ENCODE data around the gene C1orf216.
"Not testable (repeated sequence)": the region's sequence is repeated elsewhere in the genome, so short reads cannot be mapped to it uniquely, and the experiment has no call there.

C1orf216 gene

GRCh38 chr1:35691571-35692220 is 27.0 kb downstream of the C1orf216 start:
- Histone ChIP-seq H2AFZ (ENCODE audit: low read length) (no peak overlapping the region), H4K20me1 (ENCODE audit: insufficient read depth, low read length) (no peaks in the 10 kb centered on the region), H3K79me2 (ENCODE audit: low read length) (no peaks in the 10 kb centered on the region), H3K27me3 (replicated peaks; ENCODE audit: insufficient read depth, low read length) (no peaks in the 10 kb centered on the region), H3F3A (ENCODE audit: insufficient read depth, low read length) (no peaks in the 10 kb centered on the region), H3K4me3 (ENCODE audit: low read length) (no peak overlapping the region), H3K36me3 (replicated peaks; ENCODE audit: insufficient read depth, low read length) (no peaks in the 10 kb centered on the region), H3K4me2 (ENCODE audit: low read depth, low read length) (no peak overlapping the region), H3K4me1 (ENCODE audit: low read length) (no peaks in the 10 kb centered on the region), H3K9me3 (replicated peaks; ENCODE audit: insufficient read depth, low read length) (no peaks in the 10 kb centered on the region), H3K9ac (ENCODE audit: low read length) (no peak overlapping the region), H3K27ac (ENCODE audit: low read length) (no peak overlapping the region), H3K9me2 (replicated peaks; ENCODE audit: insufficient read depth, low read length) (no peaks in the 10 kb centered on the region)
- no peak for DNase-seq
- TF ChIP-seq EZH2 (optimal IDR thresholded peaks at IDR 0.05; ENCODE audit: low read depth, low read length) (no peak), EZH2phosphoT487 (IDR thresholded peaks at IDR 0.05; ENCODE audit: low read length) (no peak)
- TF ChIP-seq, protein P1, sequence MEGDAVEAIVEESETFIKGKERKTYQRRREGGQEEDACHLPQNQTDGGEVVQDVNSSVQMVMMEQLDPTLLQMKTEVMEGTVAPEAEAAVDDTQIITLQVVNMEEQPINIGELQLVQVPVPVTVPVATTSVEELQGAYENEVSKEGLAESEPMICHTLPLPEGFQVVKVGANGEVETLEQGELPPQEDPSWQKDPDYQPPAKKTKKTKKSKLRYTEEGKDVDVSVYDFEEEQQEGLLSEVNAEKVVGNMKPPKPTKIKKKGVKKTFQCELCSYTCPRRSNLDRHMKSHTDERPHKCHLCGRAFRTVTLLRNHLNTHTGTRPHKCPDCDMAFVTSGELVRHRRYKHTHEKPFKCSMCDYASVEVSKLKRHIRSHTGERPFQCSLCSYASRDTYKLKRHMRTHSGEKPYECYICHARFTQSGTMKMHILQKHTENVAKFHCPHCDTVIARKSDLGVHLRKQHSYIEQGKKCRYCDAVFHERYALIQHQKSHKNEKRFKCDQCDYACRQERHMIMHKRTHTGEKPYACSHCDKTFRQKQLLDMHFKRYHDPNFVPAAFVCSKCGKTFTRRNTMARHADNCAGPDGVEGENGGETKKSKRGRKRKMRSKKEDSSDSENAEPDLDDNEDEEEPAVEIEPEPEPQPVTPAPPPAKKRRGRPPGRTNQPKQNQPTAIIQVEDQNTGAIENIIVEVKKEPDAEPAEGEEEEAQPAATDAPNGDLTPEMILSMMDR (IDR thresholded peaks at IDR 0.05; ENCODE audit: low read length) = no peak

DNA sequence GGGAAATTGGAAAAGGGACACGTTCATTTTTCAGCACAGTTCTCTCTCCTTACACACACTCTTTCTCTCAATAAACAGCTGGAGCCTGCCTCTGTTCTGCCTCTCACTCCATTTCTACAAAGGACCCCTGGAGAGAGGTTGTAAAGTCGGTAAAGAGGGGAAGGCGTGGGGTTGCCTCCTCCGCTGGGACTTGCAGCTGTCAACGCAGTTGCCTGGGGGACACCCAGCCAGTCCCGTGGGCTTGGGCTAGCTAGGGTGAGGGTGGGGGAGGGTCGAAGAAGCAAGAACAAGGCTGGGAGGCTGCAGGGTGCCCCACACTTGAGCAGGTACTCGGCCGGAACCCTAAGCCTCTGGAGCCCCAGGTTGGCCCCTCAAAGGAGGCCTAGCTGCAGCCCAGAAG is 27.6 kb downstream of the C1orf216 start:
- no peak overlapping the region for H2AFZ ChIP-seq (ENCODE audit: low read length)
- no peak overlapping the region for H3K4me3 ChIP-seq (ENCODE audit: low read length)
- DNase-seq = no peak
- H3K27ac ChIP-seq (ENCODE audit: low read length) = no peak overlapping the region
- no peak overlapping the region for H3K4me2 ChIP-seq (ENCODE audit: low read depth, low read length)
- H3K79me2 ChIP-seq (ENCODE audit: low read length) = no peaks in the 10 kb centered on the region
- H3K9me2 ChIP-seq (replicated peaks; ENCODE audit: insufficient read depth, low read length) = no peaks in the 10 kb centered on the region
- no peak overlapping the region for H3K9ac ChIP-seq (ENCODE audit: low read length)
- no peaks in the 10 kb centered on the region for H3K36me3 ChIP-seq (replicated peaks; ENCODE audit: insufficient read depth, low read length)
- TF ChIP-seq, protein P1 (IDR thresholded peaks at IDR 0.05; ENCODE audit: low read length) = no peak
- no peak for TF ChIP-seq EZH2phosphoT487 (IDR thresholded peaks at IDR 0.05; ENCODE audit: low read length)
- TF ChIP-seq EZH2 (optimal IDR thresholded peaks at IDR 0.05; ENCODE audit: low read depth, low read length) = no peak
- H3K9me3 ChIP-seq (replicated peaks; ENCODE audit: insufficient read depth, low read length) = no peaks in the 10 kb centered on the region
- no peaks in the 10 kb centered on the region for H4K20me1 ChIP-seq (ENCODE audit: insufficient read depth, low read length)
- no peaks in the 10 kb centered on the region for H3K27me3 ChIP-seq (replicated peaks; ENCODE audit: insufficient read depth, low read length)
- no peaks in the 10 kb centered on the region for H3K4me1 ChIP-seq (ENCODE audit: low read length)
- no peaks in the 10 kb centered on the region for H3F3A ChIP-seq (ENCODE audit: insufficient read depth, low read length)

GRCh38 chr1:35690103-35690502 is 28.6 kb downstream of the C1orf216 start:
- H3K79me2 ChIP-seq (ENCODE audit: low read length); H3K4me3 ChIP-seq (ENCODE audit: low read length); H3K27ac ChIP-seq (ENCODE audit: low read length); H3K9ac ChIP-seq (ENCODE audit: low read length); H3F3A ChIP-seq (ENCODE audit: insufficient read depth, low read length); H4K20me1 ChIP-seq (ENCODE audit: insufficient read depth, low read length); H3K36me3 ChIP-seq (replicated peaks; ENCODE audit: insufficient read depth, low read length); DNase-seq; H3K9me2 ChIP-seq (replicated peaks; ENCODE audit: insufficient read depth, low read length); H3K9me3 ChIP-seq (replicated peaks; ENCODE audit: insufficient read depth, low read length); H2AFZ ChIP-seq (ENCODE audit: low read length); H3K27me3 ChIP-seq (replicated peaks; ENCODE audit: insufficient read depth, low read length); H3K4me1 ChIP-seq (ENCODE audit: low read length); H3K4me2 ChIP-seq (ENCODE audit: low read depth, low read length): not testable (repeated sequence)

GRCh38 chr1:35688161-35688560 is 30.5 kb downstream of the C1orf216 start:
- no peak overlapping the region for H3K27ac ChIP-seq (ENCODE audit: low read length)
- H3K79me2 ChIP-seq (ENCODE audit: low read length) = no peaks in the 10 kb centered on the region
- H3K27me3 ChIP-seq (replicated peaks; ENCODE audit: insufficient read depth, low read length) = no peaks in the 10 kb centered on the region
- no peak overlapping the region for H2AFZ ChIP-seq (ENCODE audit: low read length)
- TF ChIP-seq EZH2 (optimal IDR thresholded peaks at IDR 0.05; ENCODE audit: low read depth, low read length) (no peak), EZH2phosphoT487 (IDR thresholded peaks at IDR 0.05; ENCODE audit: low read length) (no peak)
- TF ChIP-seq, protein P1 (IDR thresholded peaks at IDR 0.05; ENCODE audit: low read length) = no peak
- H3K4me3 ChIP-seq (ENCODE audit: low read length) = no peak overlapping the region
- no peak for DNase-seq
- no peaks in the 10 kb centered on the region for H3K36me3 ChIP-seq (replicated peaks; ENCODE audit: insufficient read depth, low read length)
- H4K20me1 ChIP-seq (ENCODE audit: insufficient read depth, low read length) = no peaks in the 10 kb centered on the region
- H3F3A ChIP-seq (ENCODE audit: insufficient read depth, low read length) = no peaks in the 10 kb centered on the region
- H3K9ac ChIP-seq (ENCODE audit: low read length) = no peak overlapping the region
- no peaks in the 10 kb centered on the region for H3K9me2 ChIP-seq (replicated peaks; ENCODE audit: insufficient read depth, low read length)
- no peaks in the 10 kb centered on the region for H3K9me3 ChIP-seq (replicated peaks; ENCODE audit: insufficient read depth, low read length)
- H3K4me1 ChIP-seq (ENCODE audit: low read length) = no peaks in the 10 kb centered on the region
- no peak overlapping the region for H3K4me2 ChIP-seq (ENCODE audit: low read depth, low read length)

Measured in MM.1S (cell line).